HEK293 (cell line): Measurements from ENCODE around the gene CDK5R1.

Experiments
- KLF10 ChIP-seq: fragments of 450-650 bp; IDR thresholded peaks from 2 replicates; pipeline ENCODE4 v1.5.1; 2018; ENCODE audit warnings: missing biosample characterization, mild to moderate bottlenecking, missing genetic modification characterization
- RBAK ChIP-seq: fragments of 450-650 bp; formaldehyde crosslinking; IDR thresholded peaks from 2 replicates; pipeline ENCODE4 v1.5.1; 2016; ENCODE audit warnings: missing biosample characterization, missing genetic modification characterization
- ZBTB1 ChIP-seq: fragments of 450-650 bp; formaldehyde crosslinking; IDR thresholded peaks from 2 replicates; pipeline ENCODE4 v1.5.1; 2016; ENCODE audit warnings: missing biosample characterization, missing genetic modification characterization
- ZBTB11 ChIP-seq: fragments of 450-650 bp; formaldehyde crosslinking; conservative IDR thresholded peaks from 2 replicates; pipeline ENCODE4 v1.5.1; 2016; ENCODE audit warnings: low read depth, missing biosample characterization, missing genetic modification characterization
- ZBTB7A ChIP-seq: fragments of 450-650 bp; formaldehyde crosslinking; IDR thresholded peaks from 2 replicates; pipeline ENCODE4 v1.5.1; 2016; ENCODE audit warnings: low read depth, missing biosample characterization, missing genetic modification characterization
- ZNF324 ChIP-seq: fragments of 450-650 bp; formaldehyde crosslinking; IDR thresholded peaks from 2 replicates; pipeline ENCODE4 v1.5.1; 2016; ENCODE audit warnings: missing biosample characterization, missing genetic modification characterization
- ZNF423 ChIP-seq: fragments of 450-650 bp; formaldehyde crosslinking; IDR thresholded peaks from 2 replicates; pipeline ENCODE4 v1.5.1; 2016; ENCODE audit warnings: missing biosample characterization, missing genetic modification characterization
- TF ChIP-seq, protein P1 (sequence below): fragments of 450-650 bp; formaldehyde crosslinking; IDR thresholded peaks from 2 replicates; pipeline ENCODE4 v1.5.1; 2016; ENCODE audit warnings: missing biosample characterization, missing genetic modification characterization
- TF ChIP-seq, protein P2 (sequence below): fragments of 450-650 bp; formaldehyde crosslinking; IDR thresholded peaks from 2 replicates; pipeline ENCODE4 v1.5.1; 2016; ENCODE audit warnings: missing biosample characterization, missing genetic modification characterization

DNA sequence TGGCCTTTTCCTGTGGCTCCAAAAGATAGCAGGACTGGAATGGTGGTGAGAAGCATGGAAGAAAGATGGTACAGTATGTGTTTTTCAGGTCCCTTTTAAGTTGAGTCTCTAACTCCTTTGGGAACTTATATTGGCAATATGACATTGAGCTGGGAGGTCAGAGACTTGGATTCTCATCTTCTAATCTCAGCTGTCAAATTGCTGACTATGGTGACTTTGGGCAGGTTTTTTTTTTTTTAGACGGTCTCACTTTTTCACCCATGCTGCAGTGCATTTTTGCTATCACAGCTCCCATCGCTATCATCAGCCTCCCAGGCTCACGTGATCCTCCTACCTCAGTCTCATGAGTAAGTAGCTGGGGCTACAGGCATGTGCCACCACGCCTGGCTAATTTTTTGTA, 15.1 kb upstream of the CDK5R1 start:
- TF ChIP-seq ZNF423 (tag by site-specific recombination) (no peak), ZBTB1 (tag by site-specific recombination) (no peak), KLF10 (tag by site-specific recombination) (no peak), RBAK (no peak), ZBTB7A (tag by site-specific recombination) (no peak), ZBTB11 (tag by site-specific recombination) (no peak), ZNF324 (no peak)
- TF ChIP-seq, protein P1, sequence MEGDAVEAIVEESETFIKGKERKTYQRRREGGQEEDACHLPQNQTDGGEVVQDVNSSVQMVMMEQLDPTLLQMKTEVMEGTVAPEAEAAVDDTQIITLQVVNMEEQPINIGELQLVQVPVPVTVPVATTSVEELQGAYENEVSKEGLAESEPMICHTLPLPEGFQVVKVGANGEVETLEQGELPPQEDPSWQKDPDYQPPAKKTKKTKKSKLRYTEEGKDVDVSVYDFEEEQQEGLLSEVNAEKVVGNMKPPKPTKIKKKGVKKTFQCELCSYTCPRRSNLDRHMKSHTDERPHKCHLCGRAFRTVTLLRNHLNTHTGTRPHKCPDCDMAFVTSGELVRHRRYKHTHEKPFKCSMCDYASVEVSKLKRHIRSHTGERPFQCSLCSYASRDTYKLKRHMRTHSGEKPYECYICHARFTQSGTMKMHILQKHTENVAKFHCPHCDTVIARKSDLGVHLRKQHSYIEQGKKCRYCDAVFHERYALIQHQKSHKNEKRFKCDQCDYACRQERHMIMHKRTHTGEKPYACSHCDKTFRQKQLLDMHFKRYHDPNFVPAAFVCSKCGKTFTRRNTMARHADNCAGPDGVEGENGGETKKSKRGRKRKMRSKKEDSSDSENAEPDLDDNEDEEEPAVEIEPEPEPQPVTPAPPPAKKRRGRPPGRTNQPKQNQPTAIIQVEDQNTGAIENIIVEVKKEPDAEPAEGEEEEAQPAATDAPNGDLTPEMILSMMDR (tag by site-specific recombination), result no peak
- TF ChIP-seq, protein P2, sequence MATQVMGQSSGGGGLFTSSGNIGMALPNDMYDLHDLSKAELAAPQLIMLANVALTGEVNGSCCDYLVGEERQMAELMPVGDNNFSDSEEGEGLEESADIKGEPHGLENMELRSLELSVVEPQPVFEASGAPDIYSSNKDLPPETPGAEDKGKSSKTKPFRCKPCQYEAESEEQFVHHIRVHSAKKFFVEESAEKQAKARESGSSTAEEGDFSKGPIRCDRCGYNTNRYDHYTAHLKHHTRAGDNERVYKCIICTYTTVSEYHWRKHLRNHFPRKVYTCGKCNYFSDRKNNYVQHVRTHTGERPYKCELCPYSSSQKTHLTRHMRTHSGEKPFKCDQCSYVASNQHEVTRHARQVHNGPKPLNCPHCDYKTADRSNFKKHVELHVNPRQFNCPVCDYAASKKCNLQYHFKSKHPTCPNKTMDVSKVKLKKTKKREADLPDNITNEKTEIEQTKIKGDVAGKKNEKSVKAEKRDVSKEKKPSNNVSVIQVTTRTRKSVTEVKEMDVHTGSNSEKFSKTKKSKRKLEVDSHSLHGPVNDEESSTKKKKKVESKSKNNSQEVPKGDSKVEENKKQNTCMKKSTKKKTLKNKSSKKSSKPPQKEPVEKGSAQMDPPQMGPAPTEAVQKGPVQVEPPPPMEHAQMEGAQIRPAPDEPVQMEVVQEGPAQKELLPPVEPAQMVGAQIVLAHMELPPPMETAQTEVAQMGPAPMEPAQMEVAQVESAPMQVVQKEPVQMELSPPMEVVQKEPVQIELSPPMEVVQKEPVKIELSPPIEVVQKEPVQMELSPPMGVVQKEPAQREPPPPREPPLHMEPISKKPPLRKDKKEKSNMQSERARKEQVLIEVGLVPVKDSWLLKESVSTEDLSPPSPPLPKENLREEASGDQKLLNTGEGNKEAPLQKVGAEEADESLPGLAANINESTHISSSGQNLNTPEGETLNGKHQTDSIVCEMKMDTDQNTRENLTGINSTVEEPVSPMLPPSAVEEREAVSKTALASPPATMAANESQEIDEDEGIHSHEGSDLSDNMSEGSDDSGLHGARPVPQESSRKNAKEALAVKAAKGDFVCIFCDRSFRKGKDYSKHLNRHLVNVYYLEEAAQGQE, result no peak
